Activated CD4-positive, alpha-beta T cell treated with anti-CD3 and anti-CD28 coated beads, Interleukin-10, Interleukin-2, amounts not matched to agents 100 ng/mL and 50 ng/mL, durations not matched to agents 16 hours and 8 hours (primary cell): ENCODE results near the gene CENPN.

ENCODE experiments used
- DNase-seq: peaks from one replicate; pipeline ENCODE4 v3.0.0-alpha.2; 2020

CENPN gene

DNA sequence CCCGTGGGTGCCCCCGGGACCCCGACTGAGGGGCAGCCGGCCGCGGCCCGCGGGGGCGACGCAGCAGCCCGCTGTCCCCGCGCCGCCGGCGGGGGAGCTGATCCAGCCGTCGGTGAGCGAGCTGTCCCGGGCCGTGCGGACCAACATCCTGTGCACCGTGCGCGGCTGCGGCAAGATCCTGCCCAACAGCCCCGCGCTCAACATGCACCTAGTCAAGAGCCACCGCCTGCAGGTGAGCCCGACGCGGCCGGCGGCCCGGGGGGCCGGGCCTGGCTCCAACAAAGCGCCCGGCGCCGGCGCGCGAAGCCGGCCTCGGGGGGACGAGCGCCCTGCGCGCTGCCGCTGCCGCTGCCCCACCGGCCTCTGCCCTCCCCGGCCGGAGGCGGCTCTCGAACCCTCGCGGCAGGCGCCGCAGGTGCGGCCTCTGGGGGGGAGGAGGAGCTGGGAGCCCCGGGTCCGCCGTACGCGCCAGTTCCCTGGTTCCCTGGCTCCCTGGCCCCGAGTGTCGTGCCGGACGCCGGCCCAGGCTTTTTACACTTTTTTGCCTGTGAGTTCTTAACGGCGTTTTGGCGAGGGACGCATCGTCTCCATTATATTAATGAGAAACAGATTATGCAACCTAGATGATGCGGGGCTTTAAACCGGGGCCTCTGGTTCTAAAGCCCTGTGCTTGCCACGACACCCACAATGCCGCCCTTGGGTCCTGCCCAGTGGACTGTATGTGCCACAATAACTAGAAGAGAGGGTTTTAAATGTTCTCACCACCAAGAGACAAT is 29.1 kb downstream of the CENPN start:
- peak; percentile 44 for DNase-seq

DNA sequence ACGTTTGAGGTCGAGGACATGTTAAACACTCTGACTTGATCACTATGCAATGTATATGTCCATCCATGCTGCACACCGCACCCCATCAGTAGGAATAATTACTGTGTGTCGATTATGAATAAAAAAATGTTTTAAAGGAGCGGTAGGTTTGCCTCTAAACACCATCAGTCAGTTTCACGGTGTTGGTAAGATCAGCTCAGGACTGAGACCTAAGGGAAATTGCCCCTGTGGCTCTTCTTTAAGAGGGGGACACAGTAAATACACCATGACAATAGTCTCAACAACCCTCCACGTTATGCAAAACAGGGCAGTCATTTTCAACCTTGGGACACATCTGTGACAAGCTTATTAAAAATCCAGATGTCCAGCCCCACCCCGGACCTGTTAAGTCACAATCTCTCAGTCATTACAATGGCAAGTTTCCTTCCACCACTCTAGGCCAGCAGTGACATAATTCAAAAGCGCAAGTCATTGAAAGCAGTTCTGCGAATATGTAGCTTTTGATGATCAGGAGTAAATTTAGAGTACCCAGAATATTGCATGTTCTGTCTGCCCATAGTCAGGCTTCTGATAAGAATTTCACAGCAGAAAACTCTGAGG is 29.8 kb downstream of the CENPN start:
- peak; percentile 21 for DNase-seq

- DNase-seq, result no peak
Observed at GRCh38 chr16:81040131-81040530, 33.1 kb downstream of the CENPN start.

GRCh38 chr16:81040842-81041241 is 33.8 kb downstream of the CENPN start:
- no peak for DNase-seq

- no peak for DNase-seq
Observed at GRCh38 chr16:81041696-81042095, 34.7 kb downstream of the CENPN start.

DNA sequence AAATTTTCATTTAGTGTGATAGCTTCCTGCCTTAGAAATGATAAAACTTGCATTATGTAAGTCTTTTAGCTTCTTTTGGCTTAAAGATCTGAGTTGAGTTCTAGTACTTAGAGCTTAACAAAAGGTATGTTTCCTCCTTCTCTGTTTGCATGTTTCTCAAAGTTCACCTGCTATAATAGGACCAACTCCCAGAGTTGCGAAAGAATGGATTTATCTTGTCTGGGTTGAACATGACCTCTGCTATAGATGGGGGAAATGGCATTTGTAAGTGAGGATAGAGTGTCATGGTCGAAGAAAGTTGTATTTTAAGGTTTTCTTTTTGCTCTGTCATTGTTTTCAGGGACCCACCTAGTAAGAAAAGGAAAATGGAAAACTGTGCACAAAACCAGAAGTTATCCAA is 35.8 kb downstream of the CENPN start:
- no peak for DNase-seq

DNA sequence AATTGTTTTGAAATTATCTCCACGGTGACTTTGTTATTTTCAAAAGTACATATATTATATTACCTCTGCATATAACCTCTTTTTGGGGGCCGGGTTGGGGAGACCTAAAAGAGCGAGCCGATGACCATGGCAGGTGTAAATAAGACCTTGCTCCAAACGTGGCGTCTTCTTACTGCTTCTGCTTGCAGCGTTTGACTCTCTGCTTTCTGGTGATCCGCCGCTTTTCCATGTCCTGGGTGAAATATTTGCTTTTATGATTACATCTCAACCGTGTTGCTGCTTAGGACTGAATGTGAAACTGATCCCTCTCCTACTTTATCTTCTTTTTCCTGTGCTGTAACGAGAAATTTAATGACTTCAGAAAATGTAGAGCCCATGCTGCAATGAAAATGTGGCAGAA is 46.7 kb downstream of the CENPN start:
- DNase-seq, result no peak

- no peak for DNase-seq
Observed at GRCh38 chr16:81060576-81061306, 53.7 kb downstream of the CENPN start.

DNA sequence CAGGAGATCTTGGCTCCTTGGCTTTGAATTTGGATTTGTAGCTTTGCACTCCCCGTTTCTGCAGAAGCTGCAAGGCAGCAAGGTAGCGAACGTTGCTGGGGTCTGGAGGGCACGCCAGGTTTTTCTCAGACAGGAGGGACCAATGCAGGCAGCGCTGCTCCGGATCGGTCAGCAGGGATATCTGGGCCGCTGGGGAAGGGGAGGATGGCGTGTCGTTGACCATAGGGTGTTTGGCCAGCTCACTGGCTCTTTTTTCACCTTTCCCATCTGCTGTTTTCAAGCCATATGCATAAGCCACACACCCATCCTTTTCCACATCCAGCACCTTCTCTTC is 54.3 kb downstream of the CENPN start:
- no peak for DNase-seq

GRCh38 chr16:81061871-81062608 is 55.0 kb downstream of the CENPN start:
- DNase-seq, result no peak

DNA sequence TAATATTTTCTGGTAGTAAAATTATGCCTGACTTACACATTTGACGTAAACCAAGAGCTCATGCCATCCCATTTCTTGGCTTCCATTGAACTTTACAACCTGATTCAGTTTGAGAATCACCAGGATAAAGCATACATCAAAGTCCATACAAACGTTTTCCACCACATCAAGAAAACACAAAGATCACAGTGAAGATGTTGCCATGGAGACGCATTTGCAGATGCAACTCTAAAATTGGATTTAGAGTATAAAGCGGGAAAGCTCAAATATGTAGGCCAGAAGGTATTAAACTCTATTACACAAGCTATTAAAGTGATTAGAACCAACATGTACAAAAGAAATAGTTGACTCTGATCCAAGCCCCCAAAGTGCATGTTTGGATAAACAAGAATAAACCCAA is 59.7 kb downstream of the CENPN start:
- DNase-seq, result no peak

DNA sequence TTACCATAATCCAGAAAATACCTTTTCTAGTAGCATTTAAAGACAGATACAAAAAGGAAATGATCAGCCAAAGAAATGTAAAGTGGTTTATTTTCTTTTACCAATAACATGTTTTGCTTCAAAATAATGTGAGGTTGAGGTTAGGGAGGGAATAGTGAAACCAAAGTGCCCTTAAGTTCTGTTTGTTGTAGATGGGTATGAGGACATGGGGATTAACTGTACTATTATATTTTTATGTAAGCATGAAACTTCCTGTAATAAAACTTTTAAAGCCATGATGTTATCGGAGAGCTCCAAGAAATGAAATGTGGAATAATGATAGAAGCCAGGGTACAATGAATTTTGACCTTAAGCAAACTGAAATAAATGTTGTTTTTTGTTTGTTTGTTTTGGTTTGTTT is 60.2 kb downstream of the CENPN start:
- no peak for DNase-seq

DNA sequence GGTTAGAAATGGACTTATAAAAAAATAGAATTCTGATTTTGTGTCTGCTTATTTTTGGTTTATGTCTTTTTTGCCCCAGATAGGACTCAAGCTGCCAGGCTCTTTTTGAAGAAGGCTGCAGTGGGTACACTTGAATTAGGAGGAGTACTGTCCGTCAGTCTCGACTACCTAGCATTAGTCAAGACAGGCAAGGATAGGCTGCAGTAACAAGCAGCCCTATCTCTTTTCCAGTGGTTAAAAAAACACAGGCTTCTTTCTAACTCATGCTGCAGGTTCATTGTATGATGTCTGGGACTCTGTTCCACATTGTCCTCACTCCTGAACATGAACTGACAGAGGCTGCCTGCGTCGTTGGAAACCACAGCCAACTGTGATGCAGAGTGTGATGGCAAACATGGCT is 62.0 kb downstream of the CENPN start:
- no peak for DNase-seq

GRCh38 chr16:81070979-81071378 is 64.0 kb downstream of the CENPN start:
- no peak for DNase-seq

DNA sequence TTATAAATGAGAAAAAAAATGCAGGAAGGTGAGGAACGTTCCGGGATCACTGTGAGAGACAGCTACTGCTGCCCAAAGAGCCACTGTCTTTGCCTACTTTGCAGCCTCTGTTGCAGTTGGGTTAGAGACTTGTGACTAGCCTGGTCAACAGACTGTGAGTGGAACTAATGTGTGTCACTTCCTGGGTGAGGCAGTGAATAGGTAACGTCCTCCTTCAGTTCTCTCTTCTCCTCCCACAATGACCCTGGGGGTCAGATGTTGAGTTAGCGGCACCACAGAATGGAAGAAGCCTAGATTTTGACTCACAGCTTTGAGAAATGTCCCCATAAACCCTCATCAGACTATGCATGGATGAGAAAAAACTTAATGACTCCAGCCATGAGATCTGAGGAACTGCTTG is 64.8 kb downstream of the CENPN start:
- no peak for DNase-seq

GRCh38 chr16:81073560-81074330 is 66.7 kb downstream of the CENPN start:
- no peak for DNase-seq

DNA sequence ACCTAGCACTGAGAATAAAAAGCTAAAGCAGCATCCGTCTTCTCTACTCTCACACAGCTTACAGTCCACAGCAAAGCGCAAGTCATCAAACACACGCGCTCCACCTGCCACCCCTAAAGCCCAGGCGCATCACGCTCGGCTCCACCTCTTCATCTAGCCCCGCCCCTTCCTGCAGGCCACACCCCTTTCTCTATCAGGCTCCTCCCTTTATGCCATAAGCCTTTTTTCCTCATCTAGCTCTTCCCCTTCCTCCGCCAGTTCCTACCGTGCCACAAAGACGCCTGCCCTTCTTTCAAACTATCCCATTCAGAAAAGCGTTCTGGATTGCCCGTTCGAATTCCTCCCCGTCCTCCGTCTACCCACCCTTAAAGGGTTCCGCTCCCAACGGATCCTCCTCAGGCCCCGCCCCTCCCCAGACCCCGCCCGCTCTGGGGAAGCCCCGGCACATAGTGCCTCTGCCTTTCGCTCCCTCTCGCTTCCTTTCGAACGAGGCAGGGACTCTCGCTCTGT is 69.6 kb downstream of the CENPN start:
- peak; percentile 92 for DNase-seq

DNA sequence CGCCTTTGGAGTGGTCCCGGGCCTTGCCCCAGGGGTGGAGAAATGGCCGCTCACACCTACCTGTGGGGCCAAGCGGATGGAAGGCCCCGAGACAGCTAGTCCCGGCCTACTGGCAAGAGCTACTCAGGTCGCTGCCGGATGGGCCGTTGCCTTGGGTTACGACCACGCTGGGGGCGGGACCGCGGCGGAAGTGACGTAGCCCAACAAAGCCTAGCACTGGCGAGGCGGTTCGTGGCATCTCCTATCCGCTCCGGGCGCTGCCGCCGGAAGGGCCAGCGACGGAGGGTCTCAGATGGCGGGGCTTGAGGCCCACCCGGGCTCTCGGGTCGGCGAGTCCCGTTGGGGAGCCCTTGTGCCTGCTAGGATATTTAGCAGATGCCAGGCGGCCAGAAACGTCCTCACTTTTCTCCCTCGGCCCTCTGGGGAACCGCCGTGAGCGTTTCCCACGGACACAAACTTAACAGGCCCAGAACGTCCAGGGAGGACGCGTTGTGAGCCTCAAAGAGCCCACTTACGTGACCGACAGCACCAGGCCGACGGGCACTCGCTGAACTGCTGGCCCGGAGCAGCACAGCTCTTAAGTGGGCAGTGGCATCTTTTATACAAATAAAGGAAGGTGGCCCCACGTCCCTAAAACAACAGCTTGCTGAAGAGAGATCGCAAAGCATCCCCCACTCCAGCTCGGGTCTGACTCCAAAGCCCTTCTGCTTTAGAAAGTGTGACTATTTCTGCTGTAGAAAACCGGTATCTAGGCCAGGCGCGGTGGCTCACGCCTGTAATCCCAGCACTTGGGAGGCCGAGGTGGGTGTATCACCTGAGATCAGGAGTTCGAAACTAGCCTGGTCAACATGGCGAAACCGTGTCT is 70.3 kb downstream of the CENPN start, which contains the start of gene C16orf46:
TSS of gene C16orf46 (minus strand) at position 163 of the 865 bp plus-strand sequence. CDS start 13,283 bp downstream, outside the sequence.
- peak; percentile 98 for DNase-seq

- no peak for DNase-seq
Observed at GRCh38 chr16:81080233-81080632, 73.2 kb downstream of the CENPN start.

DNA sequence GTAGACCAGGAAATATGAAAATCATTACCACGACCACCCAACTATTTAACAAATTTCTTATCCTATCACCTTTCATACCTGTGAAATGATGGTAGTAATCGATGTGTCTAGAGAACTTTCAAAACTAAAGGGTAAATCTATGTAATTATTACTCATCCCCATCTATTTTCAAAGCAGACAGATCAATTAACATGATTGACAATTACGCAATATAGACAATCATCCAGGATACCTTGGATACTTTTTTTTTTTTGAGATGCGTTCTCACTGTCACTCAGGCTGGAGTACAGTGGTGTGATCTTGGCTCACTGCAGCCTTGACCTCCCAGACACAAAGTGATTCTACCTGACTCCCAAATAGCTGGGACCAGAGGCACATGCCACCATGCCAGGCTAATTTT is 74.0 kb downstream of the CENPN start:
- DNase-seq, result no peak
